Colonic mucosa (tissue), 4 donors: ENCODE results near the gene SCGB3A1. TPM values are rescaled to one million over a fixed set of nuclear protein-coding genes. Genes with fewer than 3 reads are reported as not detected.

ENCODE experiments used
- DNase-seq: peaks from one replicate; pipeline ENCODE4 v3.0.0-alpha.2; 2020
- H3K27ac ChIP-seq: fragments of 200-600 bp; one replicate; pipeline ENCODE4 v1.8.0; 2021
- H3K27me3 ChIP-seq: fragments of 200-600 bp; one replicate; pipeline ENCODE4 v1.8.0; 2021
- H3K36me3 ChIP-seq: fragments of 200-600 bp; one replicate; pipeline ENCODE4 v1.8.0; 2021
- H3K4me1 ChIP-seq: fragments of 200-600 bp; one replicate; pipeline ENCODE4 v1.8.0; 2021; ENCODE audit warnings: mild to moderate bottlenecking
- H3K4me3 ChIP-seq: fragments of 200-600 bp; one replicate; pipeline ENCODE4 v1.8.0; 2021
- H3K9ac ChIP-seq, 2 donors: one replicate each; pipeline ENCODE4 v1.7.0; 2013; ENCODE audit warnings: control low read depth in 2 of 2, low read depth in 2 of 2, low read length in 2 of 2
- H3K9me3 ChIP-seq: fragments of 200-600 bp; one replicate; pipeline ENCODE4 v1.8.0; 2021
- intact Hi-C: fragments of 100-400 bp; cut with DNase I; formaldehyde crosslinking; loops from one replicate; pipeline ENCODE4 v1.14.1; 2022
- total RNA-seq, 2 donors: library from RNA; stranded (reverse); fragmentation: NEBNext Ultra II Directional in 1 of 2; extraction: Animal tissue kit (Norgen Biotek cat#: 25700) in 1 of 2; gene quantifications; one replicate each; pipeline ENCODE4 v1.2.1, GENCODE V29; 2021
- TF ChIP-seq, protein P1 (sequence below): fragments of 200-600 bp; IDR thresholded peaks from one replicate; pipeline ENCODE4 v1.8.0; 2022; ENCODE audit warnings: antibody characterized with exemption, mild to moderate bottlenecking
- donor health status: healthy.
- donor health status: DM: no; HTN: no; CAD: no.
- donor health status: DM: no; HTN: no; CAD: no.

The SCGB3A1 gene
- total RNA-seq, 2 donors from 2014 or later, result 1.1 TPM; not detected in 1

- no peaks in the 10 kb centered on the region for H3K27me3 ChIP-seq
- intact Hi-C loops, result no loop called here
- DNase-seq, result no peak
Observed at GRCh38 chr5:180611140-180611850, 20.0 kb upstream of the SCGB3A1 start.

DNA sequence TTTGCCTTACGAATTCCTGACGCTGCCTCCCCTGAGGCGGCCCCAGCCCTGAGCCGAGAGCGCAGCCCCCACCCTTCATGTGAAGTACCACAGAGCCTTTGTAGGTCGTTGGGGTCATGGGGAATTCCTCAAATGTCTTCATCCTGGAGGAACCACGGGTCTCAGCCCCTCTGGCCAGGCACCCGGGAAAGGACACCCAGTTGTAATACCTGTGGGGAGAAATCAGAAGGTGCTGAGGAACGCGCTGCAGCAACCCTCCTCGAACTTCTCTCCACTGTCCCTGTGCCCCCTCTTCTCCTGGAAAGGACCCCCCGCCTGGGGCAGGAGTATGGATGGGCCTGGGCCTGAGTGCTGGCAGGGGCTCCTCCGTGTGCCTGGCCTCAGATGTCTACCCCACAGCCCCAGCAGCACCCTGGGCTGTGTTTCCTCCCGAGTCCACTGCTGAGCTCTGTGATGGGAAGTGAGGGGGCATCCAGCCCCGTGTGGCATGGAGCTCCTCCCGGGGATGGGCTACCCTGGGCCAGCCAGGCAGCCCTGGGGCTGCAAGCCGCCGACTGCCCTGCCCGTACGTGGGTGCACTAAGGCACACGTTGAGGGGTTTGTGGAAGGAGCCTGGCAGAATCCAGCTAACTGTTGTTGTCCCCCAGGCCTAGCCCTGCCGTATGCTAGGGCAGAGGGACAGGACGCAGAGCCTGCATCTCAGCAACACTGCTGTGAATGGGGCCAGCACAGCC, 18.7 kb upstream of the SCGB3A1 start:
- H3K4me3 ChIP-seq, result no peak overlapping the region
- H3K4me1 ChIP-seq, result no peaks in the 10 kb centered on the region
- H3K9me3 ChIP-seq, result no peaks in the 10 kb centered on the region
- TF ChIP-seq, protein P1, sequence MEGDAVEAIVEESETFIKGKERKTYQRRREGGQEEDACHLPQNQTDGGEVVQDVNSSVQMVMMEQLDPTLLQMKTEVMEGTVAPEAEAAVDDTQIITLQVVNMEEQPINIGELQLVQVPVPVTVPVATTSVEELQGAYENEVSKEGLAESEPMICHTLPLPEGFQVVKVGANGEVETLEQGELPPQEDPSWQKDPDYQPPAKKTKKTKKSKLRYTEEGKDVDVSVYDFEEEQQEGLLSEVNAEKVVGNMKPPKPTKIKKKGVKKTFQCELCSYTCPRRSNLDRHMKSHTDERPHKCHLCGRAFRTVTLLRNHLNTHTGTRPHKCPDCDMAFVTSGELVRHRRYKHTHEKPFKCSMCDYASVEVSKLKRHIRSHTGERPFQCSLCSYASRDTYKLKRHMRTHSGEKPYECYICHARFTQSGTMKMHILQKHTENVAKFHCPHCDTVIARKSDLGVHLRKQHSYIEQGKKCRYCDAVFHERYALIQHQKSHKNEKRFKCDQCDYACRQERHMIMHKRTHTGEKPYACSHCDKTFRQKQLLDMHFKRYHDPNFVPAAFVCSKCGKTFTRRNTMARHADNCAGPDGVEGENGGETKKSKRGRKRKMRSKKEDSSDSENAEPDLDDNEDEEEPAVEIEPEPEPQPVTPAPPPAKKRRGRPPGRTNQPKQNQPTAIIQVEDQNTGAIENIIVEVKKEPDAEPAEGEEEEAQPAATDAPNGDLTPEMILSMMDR, result no peak
- intact Hi-C loops, result no loop called here
- H3K9ac ChIP-seq, result no peak overlapping the region
- no peaks in the 10 kb centered on the region for H3K27me3 ChIP-seq
- DNase-seq, result no peak
- H3K27ac ChIP-seq, result no peak overlapping the region
- H3K36me3 ChIP-seq, result no peaks in the 10 kb centered on the region

More at GRCh38 chr5:180611140-180611850, 20.0 kb upstream of the SCGB3A1 start:
- H3K36me3 ChIP-seq, result no peaks in the 10 kb centered on the region
- no peak overlapping the region for H3K9ac ChIP-seq
- H3K4me1 ChIP-seq, result no peaks in the 10 kb centered on the region
- no peak overlapping the region for H3K4me3 ChIP-seq
- TF ChIP-seq, protein P1, result no peak
- no peaks in the 10 kb centered on the region for H3K9me3 ChIP-seq
- no peak overlapping the region for H3K27ac ChIP-seq

DNA sequence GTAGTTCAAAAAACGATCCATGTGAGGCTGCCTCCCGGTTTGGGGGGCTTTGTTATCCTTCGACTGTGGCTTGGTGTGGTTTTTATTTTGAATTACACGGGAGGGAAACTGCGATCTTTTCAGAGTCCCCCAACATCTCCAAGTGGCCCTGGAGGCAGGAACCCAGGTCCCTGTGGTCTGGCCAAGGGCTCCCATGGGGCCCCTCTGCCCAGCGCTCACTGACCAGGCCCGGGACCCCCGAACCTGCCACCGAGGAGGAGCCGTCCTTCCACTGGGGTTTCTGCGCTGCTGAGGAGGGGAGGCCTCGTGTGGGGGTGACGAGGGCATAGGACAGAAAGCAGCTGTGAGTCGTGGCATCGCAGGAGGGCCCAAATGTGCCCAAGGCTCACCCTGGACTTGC, 18.1 kb upstream of the SCGB3A1 start:
- H3K27me3 ChIP-seq, result no peaks in the 10 kb centered on the region
- no peaks in the 10 kb centered on the region for H3K9me3 ChIP-seq
- DNase-seq, result no peak
- H3K9ac ChIP-seq, result no peak overlapping the region
- H3K36me3 ChIP-seq, result no peaks in the 10 kb centered on the region
- no peaks in the 10 kb centered on the region for H3K4me1 ChIP-seq
- TF ChIP-seq, protein P1, result no peak
- H3K4me3 ChIP-seq, result no peak overlapping the region
- intact Hi-C loops, result no loop called here
- no peak overlapping the region for H3K27ac ChIP-seq

DNA sequence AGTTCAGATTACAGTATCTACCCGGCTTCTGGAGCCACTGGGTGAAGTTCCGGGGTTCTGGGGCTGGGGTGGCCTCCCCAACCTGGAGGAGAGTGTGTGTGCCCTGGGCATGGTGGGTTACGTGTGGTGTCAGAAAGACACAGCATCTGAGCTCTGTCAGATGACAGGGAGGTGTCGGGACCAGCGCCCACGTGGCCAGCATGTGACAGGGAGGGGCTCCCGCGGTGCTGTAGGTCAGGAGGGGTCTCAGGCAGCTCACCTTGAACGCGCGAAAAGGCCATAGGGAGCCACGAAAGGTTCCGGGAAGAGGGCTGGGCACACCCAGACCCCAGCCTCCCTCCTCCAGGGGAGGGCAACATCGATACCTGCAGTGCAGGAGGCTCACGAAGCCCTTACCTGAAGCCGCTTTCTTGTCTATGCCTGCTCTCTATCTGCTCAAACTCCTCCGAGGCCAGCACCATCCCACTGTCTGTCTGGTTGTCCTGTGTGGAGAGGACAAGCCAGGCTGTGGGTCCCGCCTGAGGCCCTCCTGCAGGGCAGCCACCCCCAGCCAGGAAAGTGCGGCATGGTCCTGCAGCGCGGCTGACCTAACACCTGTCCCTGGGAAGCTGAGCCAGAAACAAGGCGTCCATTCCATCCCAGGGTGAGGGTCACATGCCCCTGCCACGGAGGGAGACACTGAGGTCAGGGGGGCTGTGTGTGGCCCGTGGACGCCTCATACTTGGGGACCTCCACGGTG, 17.4 kb upstream of the SCGB3A1 start:
- Histone ChIP-seq H3K36me3 (no peaks in the 10 kb centered on the region), H3K9ac (no peak overlapping the region), H3K4me1 (no peaks in the 10 kb centered on the region), H3K4me3 (no peak overlapping the region), H3K27me3 (no peaks in the 10 kb centered on the region), H3K9me3 (no peaks in the 10 kb centered on the region), H3K27ac (no peak overlapping the region)
- TF ChIP-seq, protein P1, result no peak
- no peak for DNase-seq
- intact Hi-C loops, result no loop called here

GRCh38 chr5:180607861-180608571, 16.7 kb upstream of the SCGB3A1 start:
- no peaks in the 10 kb centered on the region for H3K4me1 ChIP-seq

More at GRCh38 chr5:180607861-180608571, 16.7 kb upstream of the SCGB3A1 start:
- Histone ChIP-seq H3K9me3 (no peaks in the 10 kb centered on the region), H3K27me3 (no peaks in the 10 kb centered on the region), H3K9ac (no peak overlapping the region), H3K36me3 (no peaks in the 10 kb centered on the region), H3K4me3 (no peak overlapping the region), H3K27ac (no peak overlapping the region)
- intact Hi-C loops, result no loop called here
- no peak for DNase-seq
- TF ChIP-seq, protein P1, result no peak
